NT2/D1 (cell line): Measurements from ENCODE around the gene DHRS1.

Experiments
- SUZ12 ChIP-seq: IDR thresholded peaks from 2 replicates; pipeline ENCODE4 v1.6.1; 2011; ENCODE audit not compliant: insufficient read length, insufficient read depth; ENCODE audit errors: extremely low read depth
- YY1 ChIP-seq: IDR thresholded peaks from 2 replicates; pipeline ENCODE4 v1.6.1; 2011; ENCODE audit not compliant: insufficient read length, insufficient read depth
- ZNF274 ChIP-seq: IDR thresholded peaks from 2 replicates; pipeline ENCODE4 v1.6.1; 2011; ENCODE audit warnings: mild to moderate bottlenecking, low read depth, low read length

- TF ChIP-seq YY1 (no peak), SUZ12 (no peak), ZNF274 (no peak)
These were observed 31.4 kb downstream of the DHRS1 start for GRCh38 chr14:24268225-24268624.
